Ammon's horn (tissue), 1 donor: Measurements from ENCODE around the gene HOXC6.

ENCODE experiments used
- DNase-seq: peaks from one replicate; pipeline ENCODE4 v3.0.0-alpha.2; 2016; ENCODE audit warnings: low spot score

HOXC6 gene

GRCh38 chr12:54042970-54043853 is 15.0 kb downstream of the HOXC6 start:
- no peak for DNase-seq

GRCh38 chr12:54044425-54045103 is 16.3 kb downstream of the HOXC6 start:
- DNase-seq: no peak

- DNase-seq: no peak
Observed at GRCh38 chr12:54045401-54045800, 17.2 kb downstream of the HOXC6 start.

DNA sequence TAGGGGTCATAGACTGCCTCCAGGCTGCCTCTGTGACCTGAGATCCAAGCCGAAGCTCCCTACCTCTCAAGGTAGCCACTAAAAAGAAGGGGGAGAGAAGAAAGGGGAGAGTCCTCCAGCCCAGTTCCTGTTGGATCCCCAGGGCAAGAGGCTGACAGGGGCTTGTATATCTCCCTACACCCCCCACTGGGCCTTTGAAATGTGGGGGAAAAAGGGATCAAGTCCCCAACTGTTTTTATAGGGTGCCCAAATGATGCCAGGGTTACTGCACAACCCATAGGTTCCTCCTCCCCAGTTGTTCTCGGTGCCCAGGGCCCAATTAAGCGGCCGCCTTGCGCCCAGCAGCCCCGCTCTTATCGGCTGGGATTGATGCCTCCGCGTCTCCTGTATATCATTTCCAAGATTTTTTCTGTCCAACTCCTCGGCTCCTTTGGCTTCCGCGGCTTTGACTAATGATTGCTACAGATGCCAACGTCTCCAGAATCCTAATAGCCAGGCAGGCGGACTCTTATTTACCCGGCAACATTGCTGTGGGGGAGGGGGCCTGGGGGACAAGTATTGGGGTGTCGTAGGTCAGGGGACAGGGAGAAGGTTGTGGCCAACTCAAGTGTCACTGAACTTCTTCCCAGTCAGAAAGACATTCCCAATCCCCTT is 17.8 kb downstream of the HOXC6 start:
- no peak for DNase-seq

- DNase-seq: no peak
Observed at GRCh38 chr12:54046809-54047159, 18.5 kb downstream of the HOXC6 start.

DNA sequence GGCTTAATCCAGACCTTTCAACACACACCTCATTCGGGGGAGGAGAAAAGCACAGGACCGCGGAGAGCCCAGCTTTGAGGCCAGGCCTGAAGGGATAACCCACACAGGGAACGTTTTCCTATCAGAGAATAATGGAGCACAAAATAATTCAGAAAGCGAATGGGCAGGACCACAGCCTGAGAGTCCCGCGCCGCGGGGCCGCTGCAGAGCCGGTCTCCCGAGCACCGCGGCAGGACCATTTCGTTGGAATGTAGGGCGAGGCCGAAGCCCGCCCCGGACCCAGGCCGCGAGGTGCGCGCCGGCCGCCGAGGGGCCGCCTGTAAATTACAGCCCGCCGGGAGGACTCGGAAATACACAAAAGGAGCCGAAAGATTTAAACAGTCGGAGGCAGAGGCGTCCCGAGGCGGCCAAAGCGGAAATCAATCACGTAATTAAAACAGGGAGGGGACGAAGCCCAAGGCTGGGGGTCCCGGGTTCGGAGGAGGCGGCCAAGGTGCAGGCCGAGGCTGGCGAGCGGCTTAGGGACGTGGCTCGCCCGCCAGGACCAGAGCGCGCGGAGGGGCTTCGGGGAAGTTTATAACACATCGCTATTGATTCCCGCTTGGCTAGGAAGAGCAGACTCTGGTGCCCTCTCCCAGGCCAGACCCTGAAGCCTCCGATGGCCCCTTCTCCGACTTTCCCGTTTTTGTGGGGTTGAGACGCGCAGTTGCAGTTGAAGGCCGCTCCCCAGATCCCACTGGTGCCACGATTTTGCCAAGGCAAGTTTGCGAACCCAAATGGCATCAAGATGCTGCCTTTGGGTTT is 19.1 kb downstream of the HOXC6 start:
- no peak for DNase-seq

DNA sequence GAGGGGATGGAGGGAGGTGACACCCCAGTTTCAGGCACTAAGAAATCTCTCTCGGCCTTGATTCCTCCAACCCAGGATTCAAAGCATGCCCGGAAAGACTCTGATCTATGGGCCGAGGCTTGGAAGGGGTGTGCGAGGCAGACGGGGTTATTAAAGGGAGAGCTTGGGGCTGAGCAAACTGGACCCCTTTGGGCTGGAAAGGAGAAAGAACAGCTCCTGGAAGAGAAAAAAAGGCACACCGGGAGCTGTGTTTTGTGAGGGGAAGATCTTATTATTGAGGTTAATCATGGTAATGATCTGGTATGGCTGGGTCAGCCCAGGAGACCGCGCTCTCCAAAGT is 19.7 kb downstream of the HOXC6 start:
- DNase-seq: no peak

DNA sequence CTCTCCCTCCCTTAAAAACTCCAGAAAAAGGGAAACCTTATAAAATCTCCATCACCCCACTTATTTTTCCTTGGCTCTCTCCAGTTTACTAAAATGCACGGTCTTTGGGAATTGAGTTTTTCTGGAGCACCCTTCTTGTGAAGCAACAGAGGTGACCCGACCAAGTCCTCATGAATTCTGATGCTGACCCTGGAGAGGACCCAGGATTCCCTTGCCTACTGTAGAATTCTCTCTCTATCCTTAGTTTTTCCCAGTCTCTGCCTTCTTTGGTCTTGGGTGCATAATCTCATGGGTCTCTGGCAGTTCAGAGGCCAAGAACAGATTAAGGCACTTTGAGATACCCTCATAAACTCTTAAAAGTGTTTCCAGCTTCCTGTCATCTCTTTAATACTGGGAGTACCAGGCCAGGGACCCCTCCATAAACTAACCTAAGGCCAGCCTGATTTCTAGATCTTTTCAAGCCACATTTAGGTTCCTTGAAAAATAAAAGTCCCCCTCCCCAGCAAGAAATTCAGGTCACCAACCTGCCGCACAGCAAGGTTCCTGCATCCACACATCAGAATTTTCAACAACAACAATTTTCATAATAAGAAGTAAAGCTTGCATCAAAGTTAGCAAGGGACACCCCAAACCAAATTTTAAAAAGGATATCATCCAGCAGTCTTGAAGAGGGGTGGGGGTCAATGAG is 20.3 kb downstream of the HOXC6 start:
- no peak for DNase-seq

- DNase-seq: no peak
Observed at GRCh38 chr12:54049108-54049507, 20.9 kb downstream of the HOXC6 start.

GRCh38 chr12:54050482-54050810 is 22.2 kb downstream of the HOXC6 start:
- no peak for DNase-seq

GRCh38 chr12:54051026-54051842 is 23.0 kb downstream of the HOXC6 start:
- no peak for DNase-seq

- no peak for DNase-seq
Observed at GRCh38 chr12:54051874-54052437, 23.7 kb downstream of the HOXC6 start.

GRCh38 chr12:54052438-54053002 is 24.3 kb downstream of the HOXC6 start:
- no peak for DNase-seq

GRCh38 chr12:54053003-54053750 is 24.9 kb downstream of the HOXC6 start:
- DNase-seq: peak; percentile 40

DNA sequence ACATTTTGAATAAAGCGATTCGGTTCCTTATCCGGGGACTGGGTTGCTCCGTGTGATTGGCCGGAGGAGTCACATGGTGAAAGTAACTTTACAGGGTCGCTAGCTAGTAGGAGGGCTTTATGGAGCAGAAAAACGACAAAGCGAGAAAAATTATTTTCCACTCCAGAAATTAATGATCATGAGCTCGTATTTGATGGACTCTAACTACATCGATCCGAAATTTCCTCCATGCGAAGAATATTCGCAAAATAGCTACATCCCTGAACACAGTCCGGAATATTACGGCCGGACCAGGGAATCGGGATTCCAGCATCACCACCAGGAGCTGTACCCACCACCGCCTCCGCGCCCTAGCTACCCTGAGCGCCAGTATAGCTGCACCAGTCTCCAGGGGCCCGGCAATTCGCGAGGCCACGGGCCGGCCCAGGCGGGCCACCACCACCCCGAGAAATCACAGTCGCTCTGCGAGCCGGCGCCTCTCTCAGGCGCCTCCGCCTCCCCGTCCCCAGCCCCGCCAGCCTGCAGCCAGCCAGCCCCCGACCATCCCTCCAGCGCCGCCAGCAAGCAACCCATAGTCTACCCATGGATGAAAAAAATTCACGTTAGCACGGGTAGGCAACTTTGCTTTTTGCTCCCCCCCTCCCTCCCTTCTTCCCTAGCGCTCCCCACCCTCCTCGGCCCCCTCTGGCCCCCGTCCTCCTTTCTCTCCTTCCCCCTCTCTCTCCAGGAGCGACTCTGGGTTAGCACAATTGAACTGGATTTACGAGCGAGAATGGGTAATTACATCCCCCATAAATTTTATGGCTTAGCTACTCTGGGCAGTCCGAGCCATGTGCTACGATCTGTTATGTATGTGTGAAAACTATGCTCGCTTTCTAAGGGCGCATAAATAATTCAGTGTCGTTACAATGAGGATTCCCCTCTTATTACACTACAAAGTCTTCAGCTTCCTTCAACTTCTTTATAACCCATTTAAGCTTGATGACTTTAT is 25.8 kb downstream of the HOXC6 start, which contains the start of gene HOXC4:
TSS of gene HOXC4 (plus strand) at position 85 of the 991 bp plus-strand sequence. CDS start at position 173, 88 bp downstream.
- peak; percentile 17 for DNase-seq

- DNase-seq: no peak
Observed at GRCh38 chr12:54054742-54055194, 26.5 kb downstream of the HOXC6 start.

DNA sequence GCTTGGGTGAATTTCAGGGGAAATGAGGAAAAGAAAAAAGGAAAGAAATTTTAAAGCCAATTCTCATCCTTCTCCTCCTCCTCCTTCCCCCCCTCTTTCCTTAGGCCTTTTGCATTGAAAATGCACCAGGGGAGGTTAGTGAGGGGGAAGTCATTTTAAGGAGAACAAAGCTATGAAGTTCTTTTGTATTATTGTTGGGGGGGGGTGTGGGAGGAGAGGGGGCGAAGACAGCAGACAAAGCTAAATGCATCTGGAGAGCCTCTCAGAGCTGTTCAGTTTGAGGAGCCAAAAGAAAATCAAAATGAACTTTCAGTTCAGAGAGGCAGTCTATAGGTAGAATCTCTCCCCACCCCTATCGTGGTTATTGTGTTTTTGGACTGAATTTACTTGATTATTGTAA is 27.3 kb downstream of the HOXC6 start:
- DNase-seq: no peak

- no peak for DNase-seq
Observed at GRCh38 chr12:54056110-54056509, 27.9 kb downstream of the HOXC6 start.
